ENCODE measurements around the gene GABRB1.

- TF ChIP-seq CTCF (IDR thresholded peaks at IDR 0.05; ENCODE audit: low read depth, low read length) (no peak), EZH2phosphoT487 (IDR thresholded peaks at IDR 0.05; ENCODE audit: low read depth) (no peak)
These were observed 336.8 kb downstream of the GABRB1 start for GRCh38 chr4:47368211-47368610.
